ENCODE data around the gene DENND5A. TPM values are rescaled to one million over a fixed set of nuclear protein-coding genes. Genes with fewer than 3 reads are reported as not detected.
A peak's percentile ranks its signal among the peaks of the same experiment; 100 is the strongest.

The DENND5A gene
- total RNA-seq, 1 donor from 2014 or later = 15.5 TPM

DNA sequence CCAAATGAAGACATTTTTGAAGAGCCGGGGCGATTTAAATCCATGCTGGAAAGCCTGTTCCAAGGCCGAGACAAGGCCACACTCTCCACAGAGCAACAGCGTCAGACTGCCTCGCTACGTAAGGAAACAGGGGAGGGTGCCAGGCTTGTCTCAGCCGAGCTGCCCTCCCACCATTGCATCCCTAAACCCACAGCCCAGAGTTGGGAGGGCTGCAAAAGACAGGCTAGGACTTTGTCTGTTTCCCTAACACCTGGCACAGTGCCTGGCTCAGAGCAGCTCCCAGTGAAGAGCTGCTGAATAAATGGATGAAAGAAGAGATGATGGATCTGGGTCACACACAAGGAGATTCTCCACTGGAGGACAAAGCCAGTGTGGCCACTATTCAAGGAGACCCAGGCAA, 122.4 kb downstream of the DENND5A start:
- no peak for DNase-seq (ENCODE audit: low spot score)
- no peak for ATAC-seq

DNA sequence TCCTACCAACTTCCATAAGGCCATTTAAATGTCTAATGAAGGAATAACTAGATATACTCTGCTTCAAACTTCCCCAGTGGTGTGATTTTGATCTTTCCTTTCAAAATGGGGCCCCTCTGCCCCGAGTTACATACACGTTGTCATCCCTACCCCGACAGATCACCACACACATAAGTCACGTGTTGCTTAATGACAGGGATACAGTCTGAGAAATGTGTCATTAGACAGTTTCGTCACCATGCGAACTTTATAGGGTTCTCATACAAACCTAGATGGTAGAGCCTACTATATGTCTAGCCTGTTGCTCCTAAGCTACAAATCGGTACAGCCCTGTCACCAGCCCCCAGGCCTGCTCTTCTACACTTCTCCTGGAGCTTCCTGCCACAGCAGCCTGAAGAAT, 124.0 kb downstream of the DENND5A start:
- no peak for DNase-seq (ENCODE audit: low spot score)
- no peak for ATAC-seq

DNA sequence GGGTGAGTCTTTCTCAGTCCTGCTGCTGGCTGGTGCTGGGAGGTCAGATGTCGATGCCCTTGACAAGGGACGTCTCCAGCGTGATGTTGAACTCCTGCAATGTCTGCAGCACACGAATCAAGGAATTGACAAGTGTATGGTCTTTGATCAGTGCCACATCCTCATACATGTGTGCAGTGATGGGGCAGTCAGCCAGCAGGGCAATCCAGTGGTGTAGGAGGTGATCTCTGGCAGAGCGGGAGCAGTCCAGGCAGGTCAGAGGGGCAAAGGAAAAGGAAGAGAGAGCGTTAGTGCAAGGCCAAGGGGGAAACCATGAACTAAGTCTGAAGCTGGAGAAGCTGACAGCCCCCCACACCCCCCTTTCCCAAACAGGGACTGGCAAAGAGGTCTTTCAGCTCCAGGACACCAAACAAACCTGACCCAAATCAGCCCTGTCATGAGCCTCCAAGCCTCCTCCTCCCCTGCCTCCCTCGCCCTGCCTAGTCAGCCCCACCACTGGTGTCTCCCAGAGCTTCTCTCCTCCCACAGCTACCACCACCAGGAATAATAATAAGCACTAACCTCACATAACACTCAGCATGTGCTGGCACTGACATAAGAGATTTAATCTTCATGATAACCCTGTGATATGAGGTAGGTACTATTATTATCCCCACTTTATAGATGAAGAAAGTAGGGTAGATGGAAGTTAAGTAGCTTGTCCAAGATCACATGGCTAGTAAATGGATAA, 125.4 kb downstream of the DENND5A start:
- peak; percentile 55 for DNase-seq (ENCODE audit: low spot score)
- peak; percentile 75 for ATAC-seq

DNA sequence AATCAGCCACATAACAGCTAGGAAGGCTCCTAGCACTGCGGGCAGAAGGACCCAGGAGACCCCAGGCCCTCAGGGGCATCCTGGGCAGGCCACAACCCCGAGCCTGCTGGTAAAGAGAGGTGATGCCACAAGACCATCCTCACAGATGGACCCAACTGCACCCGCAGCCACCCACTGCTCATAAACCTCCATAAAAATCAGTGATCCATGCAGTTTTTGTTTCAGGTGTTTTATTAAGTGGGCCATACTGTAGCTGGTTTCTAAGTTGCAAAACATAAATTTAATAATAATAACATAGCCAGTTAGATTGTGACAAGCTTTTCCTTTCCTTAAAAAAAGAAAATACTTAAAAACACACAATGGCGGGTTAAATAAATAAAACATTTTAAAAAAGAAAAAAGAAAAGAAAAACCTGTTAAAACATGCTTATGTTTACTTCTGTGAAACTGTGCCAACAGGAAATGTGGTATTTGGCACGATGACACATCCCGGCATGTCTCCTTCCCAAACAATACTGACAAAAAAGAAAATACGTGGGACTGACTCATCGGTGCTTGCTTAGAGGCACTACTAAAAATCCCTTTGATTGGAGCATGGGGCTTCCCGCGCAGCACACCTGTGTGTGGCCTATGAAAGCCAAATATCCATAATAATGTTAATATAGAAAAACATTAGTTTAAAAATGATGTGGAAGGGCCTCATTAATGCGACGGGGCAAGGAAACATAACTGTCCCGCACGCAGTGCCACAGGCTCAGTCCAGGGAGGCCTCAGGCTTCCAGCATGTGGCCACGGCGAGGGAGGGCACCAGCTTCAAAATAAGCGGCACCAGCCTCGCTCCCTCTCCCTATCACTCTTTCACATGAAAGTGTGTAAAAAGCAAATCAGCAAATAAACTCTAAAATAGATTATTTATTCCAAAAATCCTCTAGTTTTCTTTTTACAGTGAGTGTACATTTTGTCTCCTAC, 126.3 kb downstream of the DENND5A start:
- DNase-seq (ENCODE audit: low spot score) (no peak), ATAC-seq (peak; percentile 21)

DNA sequence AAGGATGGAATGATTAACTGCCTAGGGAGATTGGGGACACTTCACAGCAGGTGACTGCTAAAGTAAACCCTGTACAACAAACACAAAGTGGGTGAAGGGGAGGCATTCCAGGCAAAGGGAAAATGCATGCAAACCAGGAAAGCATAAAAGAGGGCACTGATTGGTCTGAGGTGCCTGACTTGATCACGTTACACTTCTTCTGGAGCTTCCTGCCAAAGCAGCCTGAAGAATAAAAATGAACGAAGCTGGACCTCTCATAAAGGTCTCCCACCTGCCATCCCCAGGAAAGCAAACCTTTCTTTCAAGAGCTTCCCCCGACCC, 127.1 kb downstream of the DENND5A start:
- no peak for DNase-seq (ENCODE audit: low spot score)
- ATAC-seq = no peak

DNA sequence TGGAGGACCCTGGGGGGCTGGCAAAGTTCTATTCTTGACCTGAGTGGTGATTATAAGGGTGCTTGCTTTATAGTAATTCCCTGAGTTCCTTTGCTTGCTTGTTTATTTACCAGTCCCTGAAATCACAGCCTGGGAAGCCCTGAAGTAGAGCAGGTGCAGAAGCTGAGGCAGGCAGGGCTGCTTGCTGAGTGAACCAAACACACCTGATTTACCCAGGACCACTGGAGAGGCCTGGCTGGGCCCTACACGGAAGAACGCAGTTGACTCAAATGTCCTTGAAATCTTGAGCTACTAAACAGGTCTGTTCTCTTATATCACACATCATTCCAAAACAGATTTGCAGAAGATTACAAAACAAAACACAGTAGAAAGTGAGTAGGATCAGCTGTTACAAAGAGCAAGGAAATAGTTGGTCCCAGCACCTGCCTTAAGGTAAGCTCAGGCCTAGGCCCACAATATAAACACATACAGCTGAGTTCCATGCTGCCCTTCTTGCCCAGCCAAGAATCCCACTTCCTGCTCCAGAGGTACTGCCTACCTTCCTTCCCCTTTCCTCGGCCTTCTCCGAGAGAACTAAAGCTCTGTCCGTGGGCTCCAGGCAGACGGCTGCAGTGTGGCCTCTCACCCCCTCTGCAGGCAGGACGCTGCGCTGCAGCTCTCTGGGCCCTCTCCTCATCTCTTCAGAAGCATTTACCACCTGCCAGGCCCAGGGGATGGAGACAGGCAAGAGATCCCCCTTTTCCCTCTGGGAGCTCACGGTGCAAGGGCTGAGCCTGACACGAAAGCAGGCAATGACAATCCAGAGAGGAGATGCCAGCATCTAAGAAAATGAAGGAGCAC, 127.6 kb downstream of the DENND5A start:
- DNase-seq (ENCODE audit: low spot score) = peak; percentile 66
- peak; percentile 92 for ATAC-seq

DNA sequence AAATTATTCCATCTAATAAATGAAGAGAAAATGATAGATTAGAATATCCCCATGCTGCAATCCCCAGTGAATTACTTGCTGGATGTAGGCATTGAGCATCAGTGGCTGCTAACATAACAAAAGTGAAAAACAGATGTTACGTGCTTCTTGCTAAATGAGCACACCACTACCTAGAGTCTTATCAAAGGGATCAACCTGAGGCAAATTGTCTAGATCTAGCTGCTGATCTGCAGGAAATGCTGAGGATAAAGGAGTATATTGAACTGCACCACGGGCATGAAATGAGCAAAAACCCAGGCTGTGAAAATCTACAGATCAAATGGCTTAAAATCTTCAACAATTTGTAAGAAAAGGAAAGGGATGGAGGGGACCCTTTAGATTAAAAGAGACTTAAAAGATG, 128.4 kb downstream of the DENND5A start:
- ATAC-seq = no peak
- no peak for DNase-seq (ENCODE audit: low spot score)

DNA sequence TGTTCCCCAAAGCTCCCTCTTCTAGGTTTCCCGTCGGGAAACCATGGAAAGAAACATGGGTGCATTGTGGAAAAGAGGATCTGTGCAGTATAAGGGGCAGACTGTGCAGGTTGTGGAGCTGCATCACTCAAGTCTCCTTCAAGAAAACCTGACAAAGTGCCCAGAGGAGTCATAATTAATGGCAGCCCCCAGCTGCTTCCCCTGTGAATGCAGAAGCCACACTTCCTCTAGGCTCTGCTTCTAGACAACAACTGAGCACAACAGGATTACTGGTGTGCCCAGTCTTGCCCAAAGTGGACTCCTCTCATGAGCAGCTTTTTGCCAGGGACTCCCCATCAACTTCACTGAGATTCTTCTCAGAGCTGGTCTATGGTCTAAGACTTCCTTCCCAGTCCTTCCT, 131.2 kb downstream of the DENND5A start:
- DNase-seq (ENCODE audit: low spot score) (no peak), ATAC-seq (no peak)

DNA sequence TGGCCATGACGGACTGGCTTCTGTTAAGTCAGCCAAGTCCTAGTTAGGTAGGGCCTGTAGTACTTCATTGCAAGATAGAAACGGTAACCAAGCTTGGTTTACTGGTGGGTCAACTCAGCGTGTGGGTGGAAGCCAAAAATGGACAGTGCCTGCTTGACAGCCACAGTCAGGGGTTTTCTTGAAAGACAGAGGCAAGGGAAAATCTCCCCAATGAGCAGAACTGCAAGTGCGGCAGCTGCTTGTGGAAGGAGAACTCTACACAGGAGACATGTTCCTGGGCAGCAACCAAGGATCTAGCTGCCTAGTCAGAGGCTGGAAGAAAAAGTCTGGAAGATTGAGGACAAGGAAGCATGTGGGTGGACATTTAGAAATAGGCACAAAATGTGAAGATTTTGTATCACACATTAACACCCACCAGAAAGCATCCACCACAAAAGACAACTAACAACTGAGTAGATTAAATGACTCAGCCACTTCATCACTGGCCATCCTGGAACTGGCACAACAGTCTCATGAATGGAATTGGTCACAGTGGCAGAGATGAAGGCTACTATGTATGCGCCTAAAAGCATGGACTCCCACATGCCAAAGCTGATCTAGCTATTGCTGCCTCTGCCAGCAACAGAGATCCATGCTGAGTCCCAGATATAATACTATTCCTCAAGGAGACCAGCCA, 132.8 kb downstream of the DENND5A start:
- DNase-seq (ENCODE audit: low spot score) (no peak), ATAC-seq (no peak)

DNA sequence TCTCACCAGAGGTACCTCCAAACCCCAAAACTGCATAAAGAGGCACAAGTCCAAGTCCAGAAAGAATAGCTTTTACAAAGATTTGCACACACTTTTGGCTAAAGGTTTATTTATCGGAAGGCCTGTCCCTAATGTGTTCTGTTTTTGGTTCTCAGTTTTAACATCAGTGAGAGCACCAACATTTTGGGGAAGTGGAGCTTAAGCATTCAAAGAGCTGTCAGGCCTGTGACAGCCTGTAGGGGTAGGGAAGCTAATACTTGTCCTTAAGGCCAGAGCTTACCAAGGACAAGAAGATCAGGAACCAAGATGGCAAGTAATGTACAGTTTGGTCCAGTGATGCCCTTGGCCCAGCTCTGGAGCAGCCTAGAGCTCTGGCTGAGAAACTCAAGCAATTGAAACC, 134.9 kb downstream of the DENND5A start:
- no peak for ATAC-seq
- no peak for DNase-seq (ENCODE audit: low spot score)

DNA sequence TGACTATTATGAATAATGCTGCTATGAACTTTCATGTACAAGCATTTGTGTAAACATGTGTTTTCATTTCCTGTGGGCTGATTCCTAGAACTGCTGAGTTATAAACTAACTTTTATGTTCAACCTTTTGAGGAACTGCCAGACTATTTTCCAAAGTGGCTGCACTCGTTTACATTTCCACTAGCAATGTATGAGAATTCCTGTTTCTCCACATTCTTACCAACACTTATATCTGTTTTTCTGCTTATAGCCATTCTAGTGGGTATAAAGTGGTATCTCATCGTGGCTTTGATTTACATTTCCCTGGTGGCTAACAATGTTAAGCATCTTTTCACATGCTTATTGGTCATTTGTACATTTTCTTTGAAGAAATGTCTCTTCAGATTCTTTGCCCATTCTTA, 138.5 kb downstream of the DENND5A start:
- DNase-seq (ENCODE audit: low spot score) (no peak), ATAC-seq (no peak)

DNA sequence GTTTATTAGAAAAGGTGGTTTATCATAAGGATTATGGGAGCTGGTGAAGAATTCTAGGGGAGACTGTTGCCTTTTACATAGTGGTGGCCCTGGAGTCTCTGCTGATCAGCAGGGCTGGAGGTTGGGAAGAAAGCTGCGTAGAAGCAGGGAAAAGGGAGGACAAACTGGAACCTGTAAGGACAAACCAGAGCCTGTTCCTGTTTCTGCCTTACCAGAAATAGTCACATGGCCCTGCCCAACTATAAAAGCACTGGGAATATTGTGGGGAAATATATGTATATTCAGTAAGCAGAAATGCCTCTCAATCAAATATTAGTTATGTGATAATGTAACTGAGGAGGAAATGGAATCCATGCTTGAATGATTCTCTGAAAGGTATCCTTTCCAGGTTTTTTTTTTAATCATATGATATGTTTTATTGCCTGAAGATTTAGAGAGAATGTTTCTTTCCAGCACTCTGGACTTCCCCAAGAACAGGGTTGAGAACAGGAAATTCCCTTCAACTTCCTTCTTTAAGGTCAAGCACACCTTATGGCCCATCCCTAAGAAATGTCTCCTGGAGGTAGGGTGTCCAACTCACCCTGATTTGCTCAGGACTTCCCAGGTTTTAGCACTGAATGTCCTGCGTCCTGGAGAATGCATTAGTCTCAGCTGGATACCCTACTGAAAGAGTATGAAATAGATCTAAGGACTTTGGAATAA, 139.8 kb downstream of the DENND5A start:
- ATAC-seq = no peak
- DNase-seq (ENCODE audit: low spot score) = no peak

DNA sequence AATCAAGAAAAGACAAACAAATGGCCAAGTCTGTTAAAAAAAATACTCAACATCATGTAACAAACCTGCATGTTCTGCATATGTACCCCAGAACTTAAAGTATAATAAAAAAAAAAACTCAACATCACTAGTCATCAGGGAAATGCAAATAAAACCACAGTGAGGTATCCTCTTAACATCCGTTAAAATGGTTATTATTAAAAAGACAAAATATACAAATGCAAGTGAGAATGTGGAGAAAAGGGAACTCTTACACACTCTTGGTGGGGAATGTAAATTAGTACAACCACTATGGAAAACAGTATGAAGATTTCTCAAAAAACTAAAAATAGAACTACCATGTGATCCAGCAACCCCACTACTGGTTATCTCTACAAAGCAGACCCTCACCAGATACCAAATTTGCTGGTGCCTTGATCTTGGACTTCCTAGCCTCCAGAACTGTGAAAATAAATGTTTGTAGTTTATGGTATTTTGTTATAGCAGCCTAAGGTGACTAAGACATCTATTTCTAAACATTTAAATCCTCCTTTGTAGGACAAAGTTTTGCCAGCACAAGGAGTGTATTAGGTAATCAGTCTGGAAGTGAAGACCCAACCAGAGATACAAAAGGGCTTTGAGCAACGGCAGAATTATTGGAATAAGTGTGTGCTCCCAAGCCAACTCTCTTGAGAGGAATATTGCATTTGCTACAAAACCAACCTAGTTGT, 141.4 kb downstream of the DENND5A start:
- no peak for ATAC-seq
- no peak for DNase-seq (ENCODE audit: low spot score)

DNA sequence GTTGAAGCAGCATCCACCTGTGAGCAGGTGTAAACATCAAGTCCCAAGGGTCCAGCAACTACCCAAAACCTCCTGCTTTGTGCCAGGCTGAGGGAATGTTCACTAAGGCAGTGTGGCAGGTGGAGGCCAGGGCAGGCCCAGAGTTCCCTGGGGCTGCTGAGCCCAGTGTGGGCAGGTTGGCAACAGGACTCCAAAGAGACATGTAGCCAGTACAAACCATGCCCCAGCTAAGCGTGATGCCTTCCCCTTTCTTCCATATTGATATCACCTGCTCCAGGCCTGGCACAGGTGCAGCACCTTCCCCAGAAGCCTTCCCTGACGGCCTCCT, 143.7 kb downstream of the DENND5A start:
- no peak for DNase-seq (ENCODE audit: low spot score)
- ATAC-seq = no peak

DNA sequence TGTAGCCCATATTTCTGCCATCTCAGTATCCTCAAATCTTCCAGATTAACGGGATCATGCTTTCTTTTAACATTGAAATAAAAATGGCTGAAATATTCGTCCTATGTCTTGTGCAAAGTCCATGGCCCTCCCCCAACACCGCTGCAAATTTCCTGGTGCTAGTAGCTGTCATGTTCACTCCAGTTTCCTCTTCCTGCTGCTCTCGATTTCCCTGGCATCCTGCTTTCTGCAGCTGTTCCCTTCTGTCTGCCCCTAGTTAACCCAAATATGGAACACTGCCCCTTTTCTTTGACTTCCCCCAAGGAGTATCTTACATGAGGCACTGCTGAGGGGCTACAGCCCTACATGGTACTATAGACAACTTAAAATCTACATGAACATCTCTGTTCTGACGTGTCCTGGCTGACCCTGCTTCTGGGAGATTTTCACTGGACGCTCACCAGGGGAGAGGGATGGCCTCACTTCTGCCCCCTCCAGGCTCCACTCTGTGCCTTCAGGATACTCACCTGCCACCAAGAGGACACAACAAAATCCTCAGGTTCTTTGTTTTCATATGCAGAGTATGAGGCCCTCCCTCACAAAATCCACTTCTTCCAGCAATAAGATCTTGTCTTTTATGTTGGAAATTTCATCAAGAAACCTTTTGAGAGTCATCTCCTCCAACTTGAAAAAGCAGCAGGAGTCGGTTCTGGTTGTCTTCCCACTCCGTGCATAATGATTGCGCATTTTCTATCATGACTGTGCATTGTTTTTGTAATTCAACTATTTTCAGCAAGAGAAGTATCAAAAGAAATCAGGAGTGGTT, 144.3 kb downstream of the DENND5A start:
- ATAC-seq (no peak), DNase-seq (ENCODE audit: low spot score) (no peak)

DNA sequence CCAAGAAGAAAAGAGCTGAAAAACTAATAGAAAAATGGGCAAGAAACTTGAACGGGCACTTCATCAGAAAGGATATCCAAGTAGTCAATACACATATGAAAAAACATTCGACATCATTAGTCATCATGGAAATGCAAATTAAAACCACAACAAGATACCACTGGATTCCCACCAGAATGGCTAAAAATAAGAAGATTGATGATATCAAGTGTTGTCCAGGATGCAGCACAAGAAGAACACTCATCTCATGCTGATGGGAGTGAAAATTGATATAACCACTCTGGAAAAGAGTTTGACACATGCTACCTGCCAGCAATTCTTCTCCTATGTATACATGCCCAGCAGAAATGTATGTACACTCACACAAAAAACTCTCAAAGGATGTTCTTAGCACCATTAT, 146.9 kb downstream of the DENND5A start:
- ATAC-seq (no peak), DNase-seq (ENCODE audit: low spot score) (no peak)

DNA sequence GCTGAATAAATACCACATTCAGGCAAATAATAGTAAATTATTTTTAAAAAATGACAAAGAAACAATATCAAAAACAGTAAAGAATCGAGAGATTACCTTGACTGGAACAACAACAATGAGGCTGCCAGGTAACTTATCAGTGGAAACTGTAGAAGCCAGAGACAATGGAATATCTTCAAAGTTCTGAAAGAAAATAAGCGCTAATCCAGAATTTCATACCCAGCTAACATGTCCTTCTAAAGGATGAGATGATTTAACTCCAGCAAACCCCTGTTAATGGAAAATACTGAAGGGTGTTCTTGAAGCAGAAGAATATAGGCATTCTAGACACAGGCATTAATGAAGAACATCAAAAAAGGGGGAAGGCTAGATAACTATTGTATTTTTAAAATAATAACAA, 153.1 kb downstream of the DENND5A start:
- no peak for ATAC-seq
- DNase-seq (ENCODE audit: low spot score) = no peak

DNA sequence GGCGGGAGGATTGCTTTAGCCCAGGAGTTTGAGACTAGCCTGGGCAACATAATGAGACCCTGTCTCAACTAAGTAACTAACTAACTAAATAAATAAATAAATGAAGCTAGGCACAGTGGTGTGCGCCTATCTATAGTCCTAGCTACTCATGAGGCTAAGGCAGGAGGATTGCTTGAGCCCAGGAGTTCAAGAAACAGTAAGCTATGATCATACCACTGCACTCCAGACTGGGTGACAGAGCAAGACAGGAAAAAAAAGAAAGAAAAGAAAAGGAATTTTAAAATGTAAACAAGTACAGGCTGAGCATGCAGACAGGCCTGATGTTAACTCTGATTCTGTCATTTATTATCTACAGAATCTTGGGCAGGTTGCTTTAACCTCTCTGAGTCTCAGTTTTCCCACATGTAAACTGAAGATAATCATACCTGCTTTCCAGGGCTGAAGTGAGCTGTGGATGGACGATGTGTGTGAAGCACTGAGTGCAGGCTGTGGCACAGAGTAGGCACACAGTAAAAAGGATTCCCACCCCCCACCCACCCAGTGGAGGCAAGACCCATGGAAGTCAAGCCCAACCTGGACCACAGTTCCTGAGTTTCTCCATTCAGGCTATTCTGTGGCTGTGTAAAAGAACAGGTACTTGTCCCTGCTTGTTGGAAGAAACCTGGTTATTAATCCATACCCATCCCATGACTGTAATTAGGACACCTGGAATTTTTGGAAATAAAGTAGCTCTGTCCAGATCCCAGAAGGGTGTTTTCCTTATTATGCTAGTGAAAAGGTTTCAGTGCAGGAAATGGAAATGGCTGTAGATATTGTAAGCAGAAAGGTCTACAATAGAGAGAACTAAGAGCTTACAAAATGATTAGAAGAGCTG, 155.1 kb downstream of the DENND5A start:
- ATAC-seq (no peak), DNase-seq (ENCODE audit: low spot score) (no peak)

Measured in left lobe of liver (tissue), 2 donors.